ENCODE results near the gene TRMT2A.

DNA sequence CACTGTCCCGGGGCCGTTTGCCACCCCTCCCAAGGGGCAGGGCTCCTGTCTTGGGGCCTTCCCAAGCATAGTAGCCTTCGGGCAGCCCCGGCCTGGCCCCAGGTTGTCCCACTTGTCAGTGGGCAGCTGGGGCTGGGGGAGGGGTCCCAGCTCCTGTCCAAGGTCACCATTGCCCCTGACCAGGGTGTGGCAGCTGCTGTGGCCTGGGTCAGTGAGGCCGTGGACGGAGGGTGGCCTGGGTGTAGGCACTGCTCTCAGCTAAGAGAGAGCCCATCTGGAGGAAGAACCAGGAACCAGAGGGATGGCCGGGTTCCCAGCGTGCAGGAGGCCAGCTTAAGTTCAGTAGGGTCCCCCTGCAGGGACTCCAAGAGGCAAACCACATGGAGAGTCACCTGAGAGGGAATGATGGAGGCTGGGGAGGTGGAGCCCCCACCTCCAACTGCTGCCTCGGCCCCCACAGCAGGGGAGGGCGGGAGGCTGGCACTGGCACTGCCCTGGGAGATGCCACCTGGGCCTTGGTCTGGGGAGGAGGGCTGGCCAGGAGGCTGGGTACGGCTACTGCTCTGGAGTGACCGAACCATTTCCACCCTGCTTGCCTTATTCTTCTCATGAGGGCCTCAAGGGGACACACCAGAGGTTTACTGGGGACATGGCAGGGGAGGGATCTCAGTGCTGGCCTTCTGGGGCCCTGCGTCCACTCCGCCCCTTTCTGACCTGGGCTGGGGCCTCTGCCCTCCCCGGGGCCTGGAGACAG, 40.6 kb upstream of the TRMT2A start:
- TF ChIP-seq EZH2 (IDR thresholded peaks at IDR 0.05; ENCODE audit: low read length) = no peak
- TF ChIP-seq, protein P1, sequence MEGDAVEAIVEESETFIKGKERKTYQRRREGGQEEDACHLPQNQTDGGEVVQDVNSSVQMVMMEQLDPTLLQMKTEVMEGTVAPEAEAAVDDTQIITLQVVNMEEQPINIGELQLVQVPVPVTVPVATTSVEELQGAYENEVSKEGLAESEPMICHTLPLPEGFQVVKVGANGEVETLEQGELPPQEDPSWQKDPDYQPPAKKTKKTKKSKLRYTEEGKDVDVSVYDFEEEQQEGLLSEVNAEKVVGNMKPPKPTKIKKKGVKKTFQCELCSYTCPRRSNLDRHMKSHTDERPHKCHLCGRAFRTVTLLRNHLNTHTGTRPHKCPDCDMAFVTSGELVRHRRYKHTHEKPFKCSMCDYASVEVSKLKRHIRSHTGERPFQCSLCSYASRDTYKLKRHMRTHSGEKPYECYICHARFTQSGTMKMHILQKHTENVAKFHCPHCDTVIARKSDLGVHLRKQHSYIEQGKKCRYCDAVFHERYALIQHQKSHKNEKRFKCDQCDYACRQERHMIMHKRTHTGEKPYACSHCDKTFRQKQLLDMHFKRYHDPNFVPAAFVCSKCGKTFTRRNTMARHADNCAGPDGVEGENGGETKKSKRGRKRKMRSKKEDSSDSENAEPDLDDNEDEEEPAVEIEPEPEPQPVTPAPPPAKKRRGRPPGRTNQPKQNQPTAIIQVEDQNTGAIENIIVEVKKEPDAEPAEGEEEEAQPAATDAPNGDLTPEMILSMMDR (optimal IDR thresholded peaks at IDR 0.05 in 1 of 3, IDR thresholded peaks at IDR 0.05 in 1 of 3, conservative IDR thresholded peaks at IDR 0.05 in 1 of 3; ENCODE audit: extremely low read depth in 1 of 3, insufficient read depth in 2 of 3, low read length in 3 of 3) = no peak

Data from keratinocyte (primary cell).